Tibial artery (tissue), 4 donors: ENCODE data around the gene AIRE.

ENCODE experiments used
- DNase-seq, 2 donors: peaks; one replicate each; pipeline ENCODE4 v3.0.0-alpha.2; 2019
- H3K27ac ChIP-seq, 2 donors: fragments of 200-600 bp; sonication (generic) in 1 of 2; 1 replicate in 1 of 2; 2 replicates in 1 of 2; pipeline ENCODE4 v1.5.1; 2018 to 2019; ENCODE audit warnings: mild to moderate bottlenecking in 1 of 2
- H3K27me3 ChIP-seq, 2 donors: fragments of 200-600 bp; sonication (generic) in 1 of 2; one replicate each; pipeline versions ENCODE4 v1.5.1 to v1.6.0; 2016 to 2019
- H3K36me3 ChIP-seq, 3 donors: fragments of 200-600 bp; sonication (generic) in 2 of 3; one replicate each; pipeline ENCODE4 v1.5.1; 2016 to 2019; ENCODE audit warnings: mild to moderate bottlenecking in 2 of 3
- H3K4me1 ChIP-seq, 4 donors: fragments of 200-600 bp; sonication (generic) in 2 of 4; 1 replicate in 3 of 4; 2 replicates in 1 of 4; pipeline ENCODE4 v1.5.1; 2016 to 2019
- H3K4me3 ChIP-seq, 2 donors: fragments of 200-600 bp; sonication (generic) in 1 of 2; 1 replicate in 1 of 2; 2 replicates in 1 of 2; pipeline ENCODE4 v1.5.1; 2018 to 2019; ENCODE audit warnings: mild to moderate bottlenecking in 2 of 2
- H3K9me3 ChIP-seq, 3 donors: fragments of 200-600 bp; sonication (generic) in 1 of 3; one replicate each; pipeline ENCODE4 v1.5.1; 2016 to 2019
- CTCF ChIP-seq, 2 experiments: fragments of 200-600 bp in 1 of 2; fragments of 450-650 bp in 1 of 2; IDR thresholded peaks; one replicate each; pipeline ENCODE4 v1.5.1; 2017 to 2019; ENCODE audit warnings: antibody characterized with exemption in 2 of 2, mild to moderate bottlenecking in 1 of 2, moderate library complexity in 1 of 2
- intact Hi-C: fragments of 100-400 bp; cut with DNase I; formaldehyde crosslinking; loops from one replicate; pipeline ENCODE4 v1.15.0; 2023; ENCODE audit warnings: low total_unique reads

Gene AIRE

GRCh38 chr21:44267655-44268142 lies 18.0 kb upstream of the AIRE start:
- no peak overlapping the region for H3K27ac ChIP-seq
- H3K4me1 ChIP-seq = no peaks in the 10 kb centered on the region
- H3K4me3 ChIP-seq = no peak overlapping the region
- intact Hi-C loops = no loop called here
- H3K36me3 ChIP-seq = no peaks in the 10 kb centered on the region
- no peak for DNase-seq
- no peaks in the 10 kb centered on the region for H3K9me3 ChIP-seq
- H3K27me3 ChIP-seq = peaks cover 0 to 22% of the 10 kb centered on the region in 2 donors
- no peak for TF ChIP-seq CTCF (IDR thresholded peaks at IDR 0.05)

GRCh38 chr21:44269090-44269489 lies 16.6 kb upstream of the AIRE start:
- Histone ChIP-seq H3K4me3 (no peak overlapping the region), H3K36me3 (no peaks in the 10 kb centered on the region), H3K9me3 (no peaks in the 10 kb centered on the region), H3K27ac (no peak overlapping the region), H3K4me1 (no peaks in the 10 kb centered on the region), H3K27me3 (peaks cover 0 to 23% of the 10 kb centered on the region in 2 donors)
- no peak for DNase-seq
- intact Hi-C loops = no loop called here
- TF ChIP-seq CTCF (IDR thresholded peaks at IDR 0.05) = no peak

GRCh38 chr21:44271558-44272283 lies 14.0 kb upstream of the AIRE start:
- intact Hi-C loops = no loop called here
- Histone ChIP-seq H3K27ac (no peak overlapping the region), H3K27me3 (peaks cover 0 to 17% of the 10 kb centered on the region in 2 donors), H3K4me3 (no peak overlapping the region), H3K9me3 (peaks cover 0 to 3% (median 0%) of the 10 kb centered on the region in 3 donors), H3K36me3 (no peaks in the 10 kb centered on the region), H3K4me1 (no peaks in the 10 kb centered on the region)
- no peak for TF ChIP-seq CTCF (IDR thresholded peaks at IDR 0.05)
- no peak for DNase-seq

GRCh38 chr21:44272284-44272858 lies 13.3 kb upstream of the AIRE start:
- intact Hi-C loops = no loop called here
- no peak overlapping the region for H3K4me3 ChIP-seq
- DNase-seq = no peak
- no peak overlapping the region for H3K27ac ChIP-seq
- H3K4me1 ChIP-seq = no peaks in the 10 kb centered on the region
- peaks cover 0 to 3% (median 0%) of the 10 kb centered on the region in 3 donors for H3K9me3 ChIP-seq
- H3K27me3 ChIP-seq = peaks cover 0 to 17% of the 10 kb centered on the region in 2 donors
- H3K36me3 ChIP-seq = no peaks in the 10 kb centered on the region
- TF ChIP-seq CTCF (IDR thresholded peaks at IDR 0.05) = no peak

GRCh38 chr21:44273046-44273445 lies 12.6 kb upstream of the AIRE start:
- no peak for DNase-seq
- no peak for TF ChIP-seq CTCF (IDR thresholded peaks at IDR 0.05)
- H3K4me3 ChIP-seq = no peak overlapping the region
- peaks cover 0 to 17% of the 10 kb centered on the region in 2 donors for H3K27me3 ChIP-seq
- H3K9me3 ChIP-seq = peaks cover 0 to 3% (median 0%) of the 10 kb centered on the region in 3 donors
- no peaks in the 10 kb centered on the region for H3K4me1 ChIP-seq
- no peak overlapping the region for H3K27ac ChIP-seq
- intact Hi-C loops = no loop called here
- H3K36me3 ChIP-seq = no peaks in the 10 kb centered on the region
